Stimulated activated CD8-positive, alpha-beta memory T cell treated with anti-CD3 and anti-CD28 coated beads, Interleukin-12 subunit alpha, Interleukin-12 subunit beta, amount 100 ng/mL, for 4 hours (primary cell): ENCODE measurements around the gene VMP1.
"Not testable (repeated sequence)": the region's sequence is repeated elsewhere in the genome, so short reads cannot be mapped to it uniquely, and the experiment has no call there.

Experiments used
- DNase-seq: peaks from one replicate; pipeline ENCODE4 v3.0.0-alpha.2; 2020; ENCODE audit warnings: low read depth

The VMP1 gene

DNA sequence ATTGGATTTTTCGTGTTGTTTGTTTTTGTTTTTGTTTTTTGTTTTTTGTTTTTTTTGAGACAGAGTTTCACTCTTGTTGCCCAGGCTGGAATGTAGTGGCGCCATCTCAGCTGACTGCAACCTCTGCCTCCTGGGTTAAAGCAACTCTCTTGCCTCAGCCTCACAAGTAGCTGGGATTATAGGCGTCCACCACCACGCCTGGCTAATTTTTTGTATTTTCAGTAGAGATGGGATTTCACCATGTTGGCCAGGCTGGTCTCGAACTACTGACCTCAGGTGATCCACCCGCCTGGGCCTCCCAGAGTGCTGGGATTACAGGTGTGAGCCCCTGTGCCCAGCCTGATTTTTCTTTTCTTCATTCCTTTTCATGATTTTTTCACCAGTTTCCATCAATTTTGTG, 73.1 kb downstream of the VMP1 start:
- DNase-seq, result not testable (repeated sequence)

DNA sequence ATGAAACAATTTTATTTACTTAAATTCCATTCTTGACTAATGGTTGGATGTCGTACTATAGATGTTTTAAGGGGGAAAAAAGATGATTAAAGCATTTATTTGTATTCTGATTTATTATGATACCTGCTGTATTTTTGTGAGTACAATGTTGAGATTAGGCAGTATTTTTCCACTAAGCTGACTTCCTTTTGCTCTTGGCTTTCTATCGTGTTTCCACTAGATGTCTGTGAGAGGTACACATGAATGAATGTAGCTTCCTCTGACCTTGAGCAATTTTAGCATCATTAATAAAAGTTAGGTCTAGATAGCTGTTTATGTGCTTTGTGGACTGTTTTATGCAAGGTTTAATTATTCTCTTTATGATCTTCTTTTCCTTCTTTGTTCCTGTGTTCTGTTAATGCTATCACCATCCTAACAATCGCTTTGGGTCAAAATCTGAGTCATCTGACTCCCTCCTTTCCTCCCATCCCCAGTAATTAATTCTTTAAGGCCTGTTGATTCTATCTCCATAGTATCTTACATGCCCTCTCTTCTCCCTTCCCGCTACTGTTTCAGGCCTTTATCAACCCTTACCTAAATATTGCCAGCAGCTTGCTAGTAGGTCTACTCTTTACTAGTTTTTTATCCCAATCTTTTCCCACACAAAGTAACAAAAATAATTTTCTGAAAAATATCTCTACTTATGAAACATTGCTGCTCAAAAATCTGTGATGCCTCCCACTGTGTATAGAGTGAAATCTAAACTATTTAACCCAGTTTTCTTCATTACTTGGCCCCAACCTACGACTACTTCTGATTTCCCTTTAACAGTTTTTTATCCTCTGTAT, 76.0 kb downstream of the VMP1 start:
- no peak for DNase-seq

GRCh38 chr17:59785091-59785799, 77.8 kb downstream of the VMP1 start:
- no peak for DNase-seq

GRCh38 chr17:59786213-59786535, 78.7 kb downstream of the VMP1 start:
- DNase-seq, result no peak

- peak; percentile 49 for DNase-seq
Measured at GRCh38 chr17:59786536-59787319, 79.3 kb downstream of the VMP1 start.

- not testable (repeated sequence) for DNase-seq
Measured at GRCh38 chr17:59789849-59790248, 82.4 kb downstream of the VMP1 start.

GRCh38 chr17:59790418-59790817, 83.0 kb downstream of the VMP1 start:
- not testable (repeated sequence) for DNase-seq

- DNase-seq, result no peak
Measured at GRCh38 chr17:59790910-59791309, 83.5 kb downstream of the VMP1 start.

- no peak for DNase-seq
Measured at GRCh38 chr17:59791603-59792457, 84.4 kb downstream of the VMP1 start.

DNA sequence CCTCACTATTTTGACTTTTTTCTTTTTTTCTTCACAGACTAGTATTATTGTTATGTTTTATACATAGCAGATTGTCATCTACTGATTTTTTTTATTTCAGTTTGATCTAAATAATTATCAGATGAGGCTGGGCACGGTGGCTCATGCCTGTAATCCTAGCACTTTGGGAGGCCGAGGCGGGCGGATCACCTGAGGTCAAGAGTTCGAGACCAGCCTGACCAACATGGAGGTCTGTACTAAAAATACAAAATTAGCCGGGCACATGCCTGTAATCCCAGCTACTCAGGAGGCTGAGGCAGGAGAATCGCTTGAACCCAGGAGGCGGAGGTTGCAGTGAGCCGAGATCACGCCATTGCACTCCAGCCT, 85.0 kb downstream of the VMP1 start:
- not testable (repeated sequence) for DNase-seq

DNA sequence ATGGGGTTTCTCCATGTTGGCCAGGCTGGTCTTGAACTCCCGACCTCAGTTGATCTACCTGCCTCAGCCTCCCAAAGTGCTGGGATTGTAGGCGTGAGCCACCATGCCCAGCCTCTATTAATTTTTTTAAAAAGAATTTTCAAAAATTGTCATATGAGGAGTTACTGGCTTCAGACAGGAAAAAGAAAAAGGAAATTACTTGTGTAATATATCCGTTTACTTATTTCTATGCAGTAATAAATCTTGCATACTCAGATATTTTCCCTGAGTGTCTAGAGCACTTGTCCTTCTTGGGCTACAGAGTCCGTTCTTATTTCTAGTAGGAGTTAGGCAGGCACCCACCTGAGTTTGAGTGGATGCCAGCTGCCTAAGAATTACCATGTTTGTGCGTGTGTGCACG, 85.8 kb downstream of the VMP1 start:
- DNase-seq, result no peak

- DNase-seq, result no peak
Measured at GRCh38 chr17:59796138-59796537, 88.7 kb downstream of the VMP1 start.

DNA sequence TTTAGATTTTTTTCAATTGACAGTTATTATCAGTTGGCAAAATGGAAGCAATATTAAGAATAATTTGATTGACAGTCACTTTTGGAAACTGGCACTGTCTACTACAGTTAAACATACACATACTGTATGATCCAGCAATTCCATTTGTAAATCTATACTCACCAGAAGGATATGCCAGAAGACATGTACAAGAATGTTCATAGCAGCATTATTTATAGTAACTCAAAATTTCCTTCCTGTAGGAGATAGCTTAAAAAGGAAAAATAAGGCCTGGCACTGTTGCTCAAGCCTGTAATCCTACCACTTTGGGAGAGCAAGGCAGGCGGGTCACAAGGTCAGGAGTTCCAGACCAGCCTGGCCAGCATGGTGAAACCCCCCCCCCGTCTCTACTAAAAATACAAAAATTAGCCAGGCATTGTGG, 89.3 kb downstream of the VMP1 start:
- no peak for DNase-seq

DNA sequence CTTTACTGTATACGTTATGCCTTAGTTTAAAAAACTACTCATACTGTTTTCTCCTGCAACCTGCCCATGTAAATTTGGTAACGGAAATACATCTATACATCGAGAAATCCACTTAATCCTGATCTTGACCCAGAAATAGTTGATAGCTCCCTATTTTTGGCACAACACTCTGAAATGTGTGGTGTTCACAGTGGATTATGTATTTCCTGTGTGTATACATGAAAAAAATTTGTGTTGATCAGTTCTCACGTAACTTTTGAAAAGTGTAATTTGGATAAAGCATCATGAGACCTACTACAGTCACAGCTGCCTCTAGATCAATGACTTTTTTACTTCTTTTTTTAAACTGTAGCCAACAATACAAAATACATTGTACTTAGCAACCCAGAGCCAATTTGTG, 90.7 kb downstream of the VMP1 start:
- DNase-seq, result no peak

DNA sequence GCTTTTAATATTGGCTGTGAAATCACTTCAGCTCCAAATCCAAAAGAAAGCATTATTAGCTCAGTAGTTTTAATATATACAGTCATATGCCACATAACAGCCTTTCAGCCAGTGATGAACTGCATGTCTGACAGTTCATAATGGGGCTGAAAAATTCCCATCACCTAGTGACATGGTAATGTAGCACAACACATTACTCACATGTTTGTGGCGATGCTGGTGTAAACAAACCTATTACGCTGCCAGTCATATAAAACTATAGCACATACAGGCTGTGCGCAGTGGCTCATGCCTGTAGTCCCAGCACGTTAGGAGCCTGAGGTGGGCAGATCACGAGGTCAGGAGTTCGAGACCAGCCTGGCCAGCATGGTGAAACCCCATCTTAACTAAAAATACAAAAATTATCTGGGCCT, 93.1 kb downstream of the VMP1 start:
- DNase-seq, result no peak

DNA sequence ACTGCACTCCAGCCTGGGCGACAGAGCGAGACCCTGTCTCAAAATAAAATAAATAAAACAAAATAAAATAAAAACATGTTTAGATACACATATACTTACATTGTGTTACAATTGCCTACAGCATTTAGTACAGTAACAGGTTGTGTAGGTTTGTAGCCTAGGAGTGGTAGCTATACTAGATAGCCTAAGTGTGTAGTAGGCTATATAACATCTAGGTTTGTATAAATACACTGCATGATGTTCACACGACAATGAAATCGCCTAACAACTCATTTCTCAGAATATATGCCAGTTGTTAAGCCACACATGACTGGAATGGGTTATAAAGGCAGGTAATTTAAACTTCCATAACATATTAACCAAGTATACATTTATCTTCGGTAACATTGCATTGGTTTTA, 94.7 kb downstream of the VMP1 start:
- no peak for DNase-seq

GRCh38 chr17:59804901-59805465, 97.5 kb downstream of the VMP1 start:
- DNase-seq, result no peak

- DNase-seq, result not testable (repeated sequence)
Measured at GRCh38 chr17:59806322-59806721, 98.9 kb downstream of the VMP1 start.

- DNase-seq, result no peak
Measured at GRCh38 chr17:59807892-59808509, 100.5 kb downstream of the VMP1 start.

DNA sequence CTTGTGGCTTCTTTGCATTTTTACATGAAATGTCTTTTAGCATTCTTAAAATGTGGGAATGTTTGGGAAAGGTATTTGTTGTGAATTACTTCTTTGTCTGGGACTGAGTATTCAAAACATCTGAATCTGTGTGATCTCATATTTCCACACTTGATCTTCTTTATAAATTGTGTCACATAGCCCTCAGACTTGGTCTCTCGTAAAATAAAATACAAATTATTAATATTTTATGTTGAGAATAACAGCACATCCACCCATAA, 103.4 kb downstream of the VMP1 start:
- DNase-seq, result no peak

- no peak for DNase-seq
Measured at GRCh38 chr17:59811209-59811608, 103.8 kb downstream of the VMP1 start.
